SW 1271 (cell line): ENCODE results near the gene KCP.

Source experiments
- DNase-seq, 2 experiments: peaks; one replicate each; lab custom pipeline; 2025; lab: John Stamatoyannopoulos, UW

The KCP gene

DNA sequence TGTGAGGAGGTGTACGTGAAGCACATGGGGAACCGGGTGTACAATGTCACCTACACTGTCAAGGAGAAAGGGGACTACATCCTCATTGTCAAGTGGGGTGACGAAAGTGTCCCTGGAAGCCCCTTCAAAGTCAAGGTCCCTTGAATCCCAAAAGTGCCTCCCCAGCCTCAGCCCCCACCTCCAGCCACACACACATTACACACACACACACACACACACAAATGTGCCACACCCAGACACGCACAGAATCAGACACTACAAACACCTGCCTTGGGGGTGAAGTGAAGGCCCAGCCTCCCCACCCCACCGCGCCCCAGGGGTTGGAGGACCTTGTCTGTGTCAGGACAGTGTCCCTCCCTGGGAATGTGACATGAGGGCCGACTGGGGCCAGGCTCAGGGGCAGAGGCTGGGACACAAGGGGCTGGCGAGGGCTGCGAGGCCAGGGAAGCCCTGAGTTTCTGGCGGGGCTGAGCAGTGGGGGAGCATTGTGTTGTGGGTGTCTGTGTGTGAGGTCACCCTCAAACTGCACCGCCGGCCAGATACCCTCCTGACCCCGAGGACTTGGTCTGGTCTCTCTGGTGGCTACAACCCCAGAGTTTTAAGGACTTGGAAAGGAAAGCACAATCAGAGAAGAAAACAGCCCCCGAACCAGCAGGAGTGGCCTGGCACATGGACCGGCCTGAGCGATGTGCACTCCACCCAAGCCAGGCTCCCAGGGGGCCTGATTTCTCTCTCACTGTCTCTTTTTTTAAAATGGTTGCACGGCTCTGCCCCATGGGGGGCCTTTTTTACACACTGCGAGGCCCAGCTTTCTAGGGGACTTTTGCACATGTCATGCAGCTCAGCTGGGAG, 51.9 kb downstream of the KCP start:
- no peak for DNase-seq

DNA sequence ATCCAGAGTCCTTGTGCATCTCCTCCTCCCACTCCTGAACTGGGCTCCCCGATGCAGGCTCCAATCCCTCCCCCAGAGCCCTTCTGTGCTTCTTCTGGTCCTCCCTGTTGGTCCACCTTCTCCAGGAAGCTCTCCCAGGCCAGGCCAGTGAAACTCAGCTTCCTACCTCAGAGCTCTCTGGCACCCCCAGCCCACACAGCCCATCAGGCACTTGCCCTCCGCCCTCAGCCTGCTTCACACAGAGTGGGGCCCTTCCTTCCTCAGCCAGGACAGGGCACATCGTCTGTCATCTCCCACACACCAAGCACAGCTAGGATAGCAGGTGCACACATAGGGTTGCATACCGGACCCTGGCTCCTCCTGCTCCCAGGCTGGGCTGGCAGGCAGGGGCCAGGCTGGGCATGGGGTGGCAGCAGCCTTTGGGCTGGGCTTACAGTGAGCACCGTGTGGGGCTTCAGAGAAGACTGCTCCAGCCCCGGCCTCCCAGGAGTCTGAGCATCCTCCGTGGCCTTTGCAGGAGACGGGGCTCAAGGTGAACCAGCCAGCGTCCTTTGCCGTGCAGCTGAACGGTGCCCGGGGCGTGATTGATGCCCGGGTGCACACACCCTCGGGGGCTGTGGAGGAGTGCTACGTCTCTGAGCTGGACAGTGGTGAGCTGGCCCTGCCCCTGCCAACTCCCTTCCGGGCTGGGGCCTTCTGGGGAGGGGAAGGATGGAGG, 54.3 kb downstream of the KCP start:
- DNase-seq: no peak

DNA sequence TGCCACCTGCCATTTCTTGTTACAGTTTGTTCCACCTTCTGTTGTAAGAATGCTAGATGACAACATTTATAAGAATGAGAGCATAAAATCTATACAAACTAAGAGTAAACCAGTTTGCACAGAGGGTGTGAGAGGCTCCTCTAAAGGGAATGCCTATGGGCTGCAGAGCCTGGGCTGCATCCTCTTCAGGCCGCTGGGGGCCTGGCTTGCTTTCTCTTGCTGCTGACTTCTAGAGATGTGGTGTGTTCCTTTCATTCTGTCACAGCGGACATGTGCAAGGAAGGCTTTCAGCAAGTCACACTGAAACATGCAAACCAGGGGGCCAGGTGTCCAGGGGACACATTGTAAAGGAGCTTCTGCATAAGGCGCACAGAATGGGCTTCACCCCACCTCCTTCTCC, 55.0 kb downstream of the KCP start:
- no peak for DNase-seq

DNA sequence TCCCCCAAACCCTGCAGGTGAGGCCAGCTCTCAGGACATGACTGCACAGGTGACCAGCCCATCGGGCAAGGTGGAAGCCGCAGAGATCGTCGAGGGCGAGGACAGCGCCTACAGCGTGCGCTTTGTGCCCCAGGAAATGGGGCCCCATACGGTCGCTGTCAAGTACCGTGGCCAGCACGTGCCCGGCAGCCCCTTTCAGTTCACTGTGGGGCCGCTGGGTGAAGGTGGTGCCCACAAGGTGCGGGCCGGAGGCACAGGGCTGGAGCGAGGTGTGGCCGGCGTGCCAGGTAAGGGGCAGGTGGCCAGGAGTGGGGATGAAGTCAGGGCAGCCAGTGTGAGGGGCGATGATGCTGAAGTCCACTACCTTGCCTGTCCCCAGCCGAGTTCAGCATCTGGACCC, 56.1 kb downstream of the KCP start:
- DNase-seq: no peak

DNA sequence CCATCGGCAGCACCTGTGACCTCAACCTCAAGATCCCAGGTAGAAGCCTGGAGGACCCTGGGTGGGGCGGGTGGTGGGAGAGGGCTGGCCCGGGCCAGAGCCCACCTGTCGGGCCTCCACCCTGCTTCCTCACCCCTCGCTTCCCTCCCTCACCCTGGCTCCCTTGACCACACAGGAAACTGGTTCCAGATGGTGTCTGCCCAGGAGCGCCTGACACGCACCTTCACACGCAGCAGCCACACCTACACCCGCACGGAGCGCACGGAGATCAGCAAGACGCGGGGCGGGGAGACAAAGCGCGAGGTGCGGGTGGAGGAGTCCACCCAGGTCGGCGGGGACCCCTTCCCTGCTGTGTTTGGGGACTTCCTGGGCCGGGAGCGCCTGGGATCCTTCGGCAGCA, 56.7 kb downstream of the KCP start:
- no peak for DNase-seq

DNA sequence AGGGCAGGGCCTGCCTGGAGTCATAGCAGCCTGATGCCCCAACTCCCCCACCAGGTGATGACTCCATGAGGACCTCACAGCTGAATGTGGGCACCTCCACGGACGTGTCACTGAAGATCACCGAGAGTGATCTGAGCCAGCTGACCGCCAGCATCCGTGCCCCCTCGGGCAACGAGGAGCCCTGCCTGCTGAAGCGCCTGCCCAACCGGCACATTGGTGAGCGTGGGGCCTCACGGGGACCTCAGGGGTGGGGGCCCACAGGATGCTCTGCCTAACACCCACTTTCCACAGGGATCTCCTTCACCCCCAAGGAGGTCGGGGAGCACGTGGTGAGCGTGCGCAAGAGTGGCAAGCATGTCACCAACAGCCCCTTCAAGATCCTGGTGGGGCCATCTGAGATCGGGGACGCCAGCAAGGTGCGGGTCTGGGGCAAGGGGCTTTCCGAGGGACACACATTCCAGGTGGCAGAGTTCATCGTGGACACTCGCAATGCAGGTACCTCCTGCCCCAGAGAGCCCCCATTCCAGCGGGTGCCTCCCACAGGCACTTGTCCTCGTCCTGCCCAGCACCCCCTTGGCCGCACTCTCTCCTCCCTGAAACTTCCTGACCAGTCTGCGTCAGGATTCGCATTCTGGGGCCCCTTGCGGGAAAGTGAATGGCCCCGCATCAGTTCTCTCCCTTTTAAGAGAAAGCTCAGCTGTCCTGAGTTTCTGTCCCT, 57.8 kb downstream of the KCP start:
- DNase-seq: no peak

DNA sequence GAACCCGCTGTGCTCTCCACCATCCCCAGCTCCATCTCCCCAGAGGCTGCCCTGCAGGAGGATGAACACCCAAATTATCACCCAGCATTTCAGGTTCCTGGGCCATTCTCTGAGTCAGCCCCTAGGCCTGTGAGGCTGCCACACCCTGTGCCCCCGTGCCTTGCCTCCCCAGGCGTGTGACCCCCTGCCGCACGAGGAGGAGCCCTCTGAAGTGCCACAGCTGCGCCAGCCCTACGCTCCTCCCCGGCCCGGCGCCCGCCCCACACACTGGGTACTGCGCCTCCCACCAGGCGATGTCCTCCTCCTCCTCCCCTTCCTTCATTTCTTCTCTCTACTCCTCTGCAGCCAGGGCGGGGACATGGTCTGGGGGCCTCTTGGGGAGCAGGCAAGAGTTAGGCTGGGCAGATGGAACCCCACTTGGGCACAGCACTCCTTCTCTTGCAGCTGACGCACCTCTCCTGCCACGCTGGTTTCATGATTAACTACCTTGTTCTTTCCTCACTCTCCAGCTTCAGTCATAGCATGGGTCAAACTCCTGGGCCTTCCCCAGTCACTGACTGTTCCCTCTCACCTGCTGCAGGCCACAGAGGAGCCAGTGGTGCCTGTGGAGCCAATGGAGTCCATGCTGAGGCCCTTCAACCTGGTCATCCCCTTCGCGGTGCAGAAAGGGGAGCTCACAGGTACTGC, 60.6 kb downstream of the KCP start:
- no peak for DNase-seq

DNA sequence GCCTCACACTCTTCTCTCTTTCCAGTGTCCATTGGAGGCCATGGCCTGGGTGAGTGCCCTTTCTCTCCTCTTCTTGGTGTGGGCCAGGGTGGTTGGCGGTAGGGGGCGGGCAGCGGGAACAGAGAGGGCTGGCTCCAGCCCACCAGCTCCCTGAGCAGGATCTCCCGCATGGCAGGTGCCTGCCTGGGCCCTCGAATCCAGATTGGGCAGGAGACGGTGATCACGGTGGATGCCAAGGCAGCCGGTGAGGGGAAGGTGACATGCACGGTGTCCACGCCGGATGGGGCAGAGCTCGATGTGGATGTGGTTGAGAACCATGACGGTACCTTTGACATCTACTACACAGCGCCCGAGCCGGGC, 61.4 kb downstream of the KCP start:
- no peak for DNase-seq

DNA sequence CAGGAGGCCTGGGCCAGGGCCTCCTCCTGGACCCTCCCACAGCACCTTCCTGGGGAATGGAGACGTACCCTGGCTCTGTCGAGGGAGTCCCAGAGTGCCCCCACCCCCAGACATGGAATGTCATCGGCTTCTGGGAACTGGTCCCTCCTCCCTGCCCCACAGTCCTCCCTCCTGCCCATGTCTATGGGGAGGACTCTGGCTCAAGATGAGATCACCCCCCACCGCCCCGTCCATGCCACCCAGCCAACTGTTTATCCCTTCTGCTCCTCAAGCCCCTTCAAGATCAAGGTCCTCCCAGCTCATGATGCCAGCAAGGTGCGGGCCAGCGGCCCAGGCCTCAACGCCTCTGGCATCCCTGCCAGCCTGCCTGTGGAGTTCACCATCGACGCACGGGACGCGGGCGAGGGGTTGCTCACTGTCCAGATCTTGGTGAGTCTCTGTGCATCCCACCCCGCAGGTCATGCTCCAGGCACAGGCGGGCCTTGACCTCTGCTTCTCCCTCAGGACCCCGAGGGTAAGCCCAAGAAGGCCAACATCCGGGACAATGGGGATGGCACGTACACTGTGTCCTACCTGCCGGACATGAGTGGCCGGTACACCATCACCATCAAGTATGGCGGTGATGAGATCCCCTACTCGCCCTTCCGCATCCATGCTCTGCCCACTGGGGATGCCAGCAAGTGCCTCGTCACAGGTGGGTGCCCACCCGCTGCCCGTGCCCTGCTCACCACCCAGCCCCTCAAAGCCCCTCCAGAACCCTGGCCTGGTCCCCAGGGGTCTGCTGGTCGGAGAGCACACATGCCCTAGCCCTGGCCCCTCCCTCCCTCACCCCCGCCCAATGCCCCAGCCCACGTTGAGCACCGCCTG, 62.0 kb downstream of the KCP start:
- no peak for DNase-seq

DNA sequence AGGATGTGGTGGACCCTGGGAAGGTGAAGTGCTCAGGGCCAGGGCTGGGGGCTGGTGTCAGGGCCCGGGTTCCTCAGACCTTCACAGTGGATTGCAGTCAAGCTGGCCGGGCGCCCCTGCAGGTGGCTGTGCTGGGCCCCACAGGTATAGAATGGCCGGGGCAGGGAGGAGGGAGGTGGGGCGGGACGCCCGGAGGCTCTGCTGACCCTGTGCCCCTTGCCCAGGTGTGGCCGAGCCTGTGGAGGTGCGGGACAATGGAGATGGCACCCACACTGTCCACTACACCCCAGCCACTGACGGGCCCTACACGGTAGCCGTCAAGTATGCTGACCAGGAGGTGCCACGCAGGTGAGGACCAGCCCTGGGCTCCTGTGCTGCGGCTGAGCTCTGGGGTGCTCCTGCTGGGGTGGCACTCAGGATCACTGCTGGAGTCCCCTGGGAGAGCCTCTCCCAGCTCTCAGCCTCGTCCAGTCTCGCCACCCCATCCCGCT, 62.7 kb downstream of the KCP start:
- no peak for DNase-seq

DNA sequence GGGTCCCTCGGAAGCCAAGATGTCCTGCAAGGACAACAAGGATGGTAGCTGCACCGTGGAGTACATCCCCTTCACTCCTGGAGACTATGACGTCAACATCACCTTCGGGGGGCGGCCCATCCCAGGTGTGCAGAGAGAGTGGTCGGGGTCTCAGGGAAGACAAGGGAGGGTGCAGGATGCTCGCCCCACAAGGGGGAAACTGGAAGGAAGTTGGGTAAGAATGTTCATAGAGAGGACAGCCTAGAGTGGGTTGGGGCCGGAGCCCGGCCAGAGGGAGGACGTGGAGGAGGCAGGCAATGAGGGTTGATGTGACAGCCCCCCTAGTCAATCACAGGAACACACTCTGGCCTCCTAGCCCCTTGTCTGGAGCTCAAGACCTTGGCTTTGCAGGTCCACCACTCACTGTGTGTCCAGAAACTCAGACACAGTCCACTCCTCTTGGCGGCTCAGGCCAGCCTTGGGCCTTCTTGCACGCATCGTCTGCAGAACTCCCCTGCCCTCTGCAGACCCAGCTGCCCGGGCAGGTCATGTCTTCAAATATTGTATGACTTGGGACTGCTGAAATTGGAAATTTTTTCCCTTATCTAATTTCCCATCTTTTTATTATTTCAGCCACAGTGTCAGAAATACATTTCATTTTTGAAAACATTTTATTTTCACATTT, 63.6 kb downstream of the KCP start:
- no peak for DNase-seq

DNA sequence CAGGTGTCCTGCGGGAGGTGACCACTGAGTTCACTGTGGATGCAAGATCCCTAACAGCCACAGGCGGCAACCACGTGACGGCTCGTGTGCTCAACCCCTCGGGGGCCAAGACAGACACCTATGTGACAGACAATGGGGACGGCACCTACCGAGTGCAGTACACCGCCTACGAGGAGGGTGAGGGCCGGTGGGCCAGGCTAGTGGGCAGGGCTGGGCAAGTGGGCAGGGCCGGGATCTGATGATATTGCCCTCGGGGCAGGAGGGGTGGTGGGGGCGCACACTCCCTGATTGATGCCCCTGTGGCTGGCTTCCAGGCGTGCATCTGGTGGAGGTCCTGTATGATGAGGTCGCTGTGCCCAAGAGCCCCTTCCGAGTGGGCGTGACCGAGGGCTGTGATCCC, 64.5 kb downstream of the KCP start:
- DNase-seq: no peak

DNA sequence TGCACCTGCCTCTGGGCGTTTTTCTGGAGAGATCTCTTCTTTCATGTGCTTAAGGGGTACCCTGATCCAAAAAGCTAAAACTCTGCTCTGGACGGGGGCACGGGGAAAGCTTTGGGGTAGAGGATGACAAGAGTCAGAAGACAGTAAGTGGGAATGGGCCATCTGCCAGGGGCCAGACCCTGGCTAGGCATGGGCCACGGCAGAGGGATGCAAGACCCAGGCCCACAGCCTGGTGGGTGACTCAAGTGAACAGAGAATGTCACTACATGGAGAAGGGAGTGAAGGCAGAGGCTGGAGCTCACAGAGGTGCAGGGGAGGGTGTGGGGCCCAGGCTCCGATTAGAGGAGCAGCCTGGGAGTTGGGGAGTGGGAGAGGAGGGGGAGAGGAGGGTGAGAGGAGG, 65.0 kb downstream of the KCP start:
- no peak for DNase-seq

DNA sequence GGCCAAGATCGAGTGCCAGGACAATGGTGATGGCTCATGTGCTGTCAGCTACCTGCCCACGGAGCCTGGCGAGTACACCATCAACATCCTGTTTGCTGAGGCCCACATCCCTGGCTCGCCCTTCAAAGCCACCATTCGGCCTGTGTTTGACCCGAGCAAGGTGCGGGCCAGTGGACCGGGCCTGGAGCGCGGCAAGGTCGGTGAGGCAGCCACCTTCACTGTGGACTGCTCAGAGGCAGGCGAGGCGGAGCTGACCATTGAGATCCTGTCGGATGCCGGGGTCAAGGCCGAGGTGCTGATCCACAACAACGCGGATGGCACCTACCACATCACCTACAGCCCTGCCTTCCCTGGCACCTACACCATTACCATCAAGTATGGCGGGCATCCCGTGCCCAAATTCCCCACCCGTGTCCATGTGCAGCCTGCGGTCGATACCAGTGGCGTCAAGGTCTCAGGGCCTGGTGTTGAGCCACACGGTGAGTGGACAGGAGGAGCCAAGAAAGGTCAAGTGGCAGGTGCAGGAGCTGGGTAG, 65.7 kb downstream of the KCP start:
- DNase-seq: no peak

DNA sequence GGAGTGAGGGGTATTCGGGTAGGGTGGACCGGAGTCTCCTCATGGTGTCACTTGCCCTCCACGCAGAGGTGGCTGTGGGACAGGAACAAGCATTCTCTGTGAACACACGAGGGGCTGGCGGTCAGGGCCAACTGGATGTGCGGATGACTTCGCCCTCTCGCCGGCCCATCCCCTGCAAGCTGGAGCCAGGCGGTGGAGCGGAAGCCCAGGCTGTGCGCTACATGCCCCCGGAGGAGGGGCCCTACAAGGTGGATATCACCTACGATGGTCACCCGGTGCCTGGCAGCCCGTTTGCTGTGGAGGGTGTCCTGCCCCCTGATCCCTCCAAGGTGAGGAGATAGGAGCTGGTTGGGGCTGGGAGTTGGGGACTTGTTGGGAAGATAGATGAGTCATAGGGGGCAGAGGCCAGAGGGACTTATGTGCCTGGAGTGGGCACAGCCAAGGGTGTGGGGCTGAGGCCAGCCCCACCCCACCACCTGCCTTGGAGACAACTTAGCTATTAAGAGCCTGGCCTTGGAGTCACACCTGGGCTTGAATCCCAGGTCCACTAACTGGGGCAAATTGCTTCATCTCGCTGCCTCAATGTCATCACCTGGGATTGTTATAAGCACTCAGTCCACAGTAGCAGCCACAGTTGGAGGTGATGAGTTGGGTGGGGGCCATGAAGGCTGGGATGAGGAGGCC, 66.4 kb downstream of the KCP start:
- DNase-seq: no peak

DNA sequence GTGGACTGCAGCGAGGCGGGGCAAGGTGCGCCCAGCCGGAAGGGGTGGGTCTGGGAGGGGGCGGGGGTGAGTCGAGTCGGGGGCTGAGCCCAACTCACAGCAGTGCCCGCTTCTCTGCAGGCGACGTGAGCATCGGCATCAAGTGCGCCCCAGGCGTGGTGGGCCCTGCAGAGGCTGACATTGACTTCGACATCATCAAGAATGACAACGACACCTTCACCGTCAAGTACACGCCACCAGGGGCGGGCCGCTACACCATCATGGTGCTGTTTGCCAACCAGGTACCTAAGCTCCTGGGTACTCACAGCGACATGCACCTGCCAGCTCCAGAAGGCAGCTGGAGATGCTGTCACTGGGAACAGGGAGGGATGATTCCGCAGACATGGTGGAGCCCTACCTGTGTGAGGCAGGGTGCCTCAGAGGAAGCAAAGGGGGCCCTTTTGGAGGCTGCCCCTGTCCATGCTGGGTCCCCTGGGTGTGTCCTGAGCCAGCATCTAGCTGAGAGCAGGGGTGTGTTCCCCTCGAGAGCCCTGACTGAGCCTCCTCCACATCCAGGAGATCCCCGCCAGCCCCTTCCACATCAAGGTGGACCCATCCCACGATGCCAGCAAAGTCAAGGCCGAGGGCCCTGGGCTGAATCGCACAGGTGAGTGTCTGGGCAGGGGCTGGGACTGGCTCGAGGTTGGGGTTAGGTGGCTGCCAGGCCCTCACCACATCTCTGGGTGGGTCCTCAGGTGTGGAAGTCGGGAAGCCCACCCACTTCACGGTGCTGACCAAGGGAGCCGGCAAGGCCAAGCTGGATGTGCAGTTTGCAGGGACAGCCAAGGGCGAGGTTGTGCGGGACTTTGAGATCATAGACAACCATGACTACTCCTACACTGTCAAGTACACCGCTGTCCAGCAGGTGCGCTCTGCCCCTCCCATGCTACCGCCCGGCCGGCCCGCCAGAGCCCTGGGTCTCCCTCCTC, 67.6 kb downstream of the KCP start:
- no peak for DNase-seq

DNA sequence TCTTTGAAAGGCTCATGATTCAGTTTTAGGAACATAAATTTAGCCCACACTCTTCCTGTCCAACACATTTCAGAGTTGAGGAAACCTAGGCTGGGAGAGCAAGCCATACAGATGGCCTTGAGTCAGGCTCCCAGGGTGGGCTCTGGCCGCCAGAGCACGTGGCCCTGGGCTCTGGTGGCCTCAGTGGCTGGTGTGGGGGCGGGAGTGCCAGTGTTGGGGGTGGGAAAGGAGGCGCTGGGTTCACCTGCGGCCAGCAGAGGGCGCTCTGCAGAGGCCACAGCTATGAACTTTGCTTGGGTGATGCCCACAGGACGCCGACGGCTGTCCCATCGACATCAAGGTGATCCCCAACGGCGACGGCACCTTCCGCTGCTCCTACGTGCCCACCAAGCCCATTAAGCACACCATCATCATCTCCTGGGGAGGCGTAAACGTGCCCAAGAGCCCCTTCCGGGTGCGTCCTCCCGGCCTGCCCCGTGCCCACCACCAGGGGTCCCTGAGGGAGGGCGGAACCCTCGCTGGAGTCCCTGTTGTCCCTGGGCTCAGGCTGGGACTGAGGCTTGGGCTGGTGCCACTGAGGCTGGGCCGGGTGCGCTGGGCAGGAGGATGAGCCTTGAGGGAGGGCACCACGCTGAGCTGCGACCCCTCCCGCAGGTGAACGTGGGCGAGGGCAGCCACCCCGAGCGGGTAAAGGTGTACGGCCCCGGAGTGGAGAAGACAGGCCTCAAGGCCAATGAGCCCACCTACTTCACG, 68.4 kb downstream of the KCP start:
- DNase-seq: no peak

DNA sequence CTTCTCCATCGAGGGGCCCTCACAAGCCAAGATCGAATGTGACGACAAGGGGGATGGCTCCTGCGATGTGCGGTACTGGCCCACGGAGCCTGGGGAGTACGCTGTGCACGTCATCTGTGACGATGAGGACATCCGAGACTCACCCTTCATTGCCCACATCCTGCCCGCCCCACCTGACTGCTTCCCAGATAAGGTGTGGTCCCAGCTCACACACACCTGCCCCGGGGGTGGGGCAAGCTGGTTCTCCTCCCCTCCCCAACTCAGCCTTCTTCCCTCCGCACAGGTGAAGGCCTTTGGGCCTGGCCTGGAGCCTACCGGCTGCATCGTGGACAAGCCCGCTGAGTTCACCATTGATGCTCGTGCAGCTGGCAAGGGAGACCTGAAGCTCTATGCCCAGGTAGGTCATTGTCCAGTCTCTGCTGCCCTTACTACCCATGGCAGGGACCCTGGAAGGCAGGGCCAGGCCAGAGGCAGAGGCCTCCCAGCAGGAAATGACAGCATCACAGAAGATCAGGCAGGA, 69.3 kb downstream of the KCP start:
- no peak for DNase-seq
